HepG2 (cell line): Measurements from ENCODE around the gene GBP1. TPM values are rescaled to one million over a fixed set of nuclear protein-coding genes. Genes with fewer than 3 reads are reported as not detected.

ENCODE experiments used
- AGO1 ChIP-seq: fragments of 200-400 bp; formaldehyde crosslinking; IDR thresholded peaks from 2 replicates; pipeline ENCODE4 v1.6.1; 2017; ENCODE audit warnings: mild to moderate bottlenecking, low read depth, low read length, moderate library complexity; ENCODE audit not compliant: poor library complexity, severe bottlenecking
- DR1 ChIP-seq: sonication (generic); formaldehyde crosslinking; IDR thresholded peaks from 2 replicates; pipeline ENCODE4 v1.8.0; 2021; ENCODE audit warnings: mild to moderate bottlenecking, missing genetic modification reagents, inconsistent platforms
- DZIP1 ChIP-seq: sonication (generic); formaldehyde crosslinking; IDR thresholded peaks from 2 replicates; pipeline ENCODE4 v1.5.0; 2020; ENCODE audit warnings: mild to moderate bottlenecking, missing genetic modification reagents
- E2F2 ChIP-seq: sonication (generic); formaldehyde crosslinking; IDR thresholded peaks from 2 replicates; pipeline ENCODE4 v1.4.0; 2020; ENCODE audit warnings: missing genetic modification reagents, borderline replicate concordance
- ERF ChIP-seq: IDR thresholded peaks from 2 replicates; pipeline ENCODE4 v1.6.1; 2018; ENCODE audit warnings: missing biosample characterization, missing genetic modification reagents
- HNRNPLL ChIP-seq: fragments of 200-400 bp; formaldehyde crosslinking; IDR thresholded peaks from 2 replicates; pipeline ENCODE4 v1.6.1; 2017; ENCODE audit warnings: mild to moderate bottlenecking, low read depth, low read length; ENCODE audit not compliant: poor library complexity, severe bottlenecking
- KLF13 ChIP-seq: sonication (generic); formaldehyde crosslinking; IDR thresholded peaks from 2 replicates; pipeline ENCODE4 v1.4.0; 2020; ENCODE audit warnings: mild to moderate bottlenecking, missing genetic modification reagents
- SMAD1 ChIP-seq: sonication (generic); formaldehyde crosslinking; IDR thresholded peaks from 2 replicates; pipeline ENCODE4 v1.4.0; 2020; ENCODE audit warnings: missing genetic modification reagents, low read depth, mild to moderate bottlenecking, borderline replicate concordance
- SOX6 ChIP-seq, 2 experiments: fragments of 450-650 bp in 1 of 2; sonication (generic) in 1 of 2; formaldehyde crosslinking in 1 of 2; IDR thresholded peaks; 2 replicates each; pipeline versions ENCODE4 v1.4.0 to v1.6.1; 2017 to 2020; ENCODE audit warnings: antibody characterized with exemption in 1 of 2, mild to moderate bottlenecking in 1 of 2, missing genetic modification reagents in 1 of 2
- SRSF4 ChIP-seq: fragments of 200-400 bp; formaldehyde crosslinking; IDR thresholded peaks from one replicate; pipeline ENCODE4 v1.6.1; 2018; ENCODE audit warnings: mild to moderate bottlenecking, low read depth, low read length, moderate library complexity; ENCODE audit not compliant: poor library complexity, severe bottlenecking
- TBP ChIP-seq: sonication (generic); formaldehyde crosslinking; IDR thresholded peaks from 2 replicates; pipeline ENCODE4 v1.5.0; 2020; ENCODE audit warnings: missing genetic modification reagents
- ZBTB44 ChIP-seq: sonication (generic); formaldehyde crosslinking; IDR thresholded peaks from 2 replicates; pipeline ENCODE4 v1.4.0; 2020; ENCODE audit warnings: missing genetic modification reagents
- ZC3H4 ChIP-seq: sonication (generic); formaldehyde crosslinking; IDR thresholded peaks from 2 replicates; pipeline ENCODE4 v1.4.0; 2020; ENCODE audit warnings: missing genetic modification reagents, borderline replicate concordance
- ZNF17 ChIP-seq: sonication (generic); formaldehyde crosslinking; IDR thresholded peaks from 2 replicates; pipeline ENCODE4 v1.5.0; 2020; ENCODE audit warnings: mild to moderate bottlenecking, missing genetic modification reagents
- ZNF33A ChIP-seq: sonication (generic); formaldehyde crosslinking; IDR thresholded peaks from 2 replicates; pipeline ENCODE4 v1.5.1; 2020; ENCODE audit warnings: missing genetic modification reagents, mild to moderate bottlenecking, moderate library complexity, borderline replicate concordance
- ZNF362 ChIP-seq: sonication (generic); formaldehyde crosslinking; IDR thresholded peaks from 2 replicates; pipeline ENCODE4 v1.4.0; 2020; ENCODE audit warnings: missing genetic modification reagents, mild to moderate bottlenecking, borderline replicate concordance
- ZNF7 ChIP-seq: IDR thresholded peaks from 2 replicates; pipeline ENCODE4 v1.6.1; 2016; ENCODE audit warnings: missing biosample characterization, missing genetic modification reagents
- ZNF784 ChIP-seq: sonication (generic); formaldehyde crosslinking; IDR thresholded peaks from 2 replicates; pipeline ENCODE4 v1.5.1; 2020; ENCODE audit warnings: missing genetic modification reagents, mild to moderate bottlenecking, borderline replicate concordance
- ZNF792 ChIP-seq: IDR thresholded peaks from 2 replicates; pipeline ENCODE4 v1.6.1; 2016
- polyA plus RNA-seq, 8 experiments: library from polyadenylated mRNA; depleted of rRNA in 3 of 8; stranded (reverse) in 7 of 8; unstranded in 1 of 8; fragments of >200 nt; fragmentation: Illumina TruSeq in 4 of 8; extraction: Trizol in 4 of 8; gene quantifications; 2 replicates each; pipeline versions ENCODE4 v1.2.1 to v1.2.3, GENCODE V29; 2011 to 2016; ENCODE audit warnings: low read depth in 4 of 8, missing spikeins in 1 of 8, mixed read lengths in 1 of 8; ENCODE audit not compliant: insufficient read depth in 1 of 8
- total RNA-seq, 5 experiments: library from RNA; depleted of rRNA; stranded (reverse); fragments of >200 nt; fragmentation: Illumina TruSeq; extraction: Trizol; gene quantifications; 2 replicates each; pipeline ENCODE4 v1.2.3, GENCODE V29; 2016; ENCODE audit warnings: low read depth in 1 of 5

GBP1 gene
- total and polyA plus RNA-seq, 2 of the 13 experiments (the other 11 are each of a cell fraction or from before 2014, with no cell fraction given): 0.62 to 2.3 TPM

- no peak for TF ChIP-seq ZBTB44 (CRISPR knock-in tag)
- TF ChIP-seq SOX6 (IDR thresholded peaks at IDR 0.05): no peak
- TF ChIP-seq SOX6 (CRISPR knock-in tag; IDR thresholded peaks at IDR 0.05): peak; percentile 92
- no peak for TF ChIP-seq ZNF17 (CRISPR knock-in tag)
- TF ChIP-seq ZNF7 (CRISPR knock-in tag): no peak
- 0 out of 2 replicates have a peak, but pooled peaks have one; percentile 16 for TF ChIP-seq ERF
- TF ChIP-seq SRSF4: no peak
- TF ChIP-seq ZNF33A: no peak
- peak; percentile 43; the same call in 1 of the 2 replicates for TF ChIP-seq ZNF362 (CRISPR knock-in tag)
- TF ChIP-seq KLF13 (CRISPR knock-in tag): no peak
- no peak for TF ChIP-seq ZC3H4 (CRISPR knock-in tag)
- TF ChIP-seq ZNF792 (CRISPR knock-in tag): peak; percentile 42; the same call in 1 of the 2 replicates
- no peak for TF ChIP-seq SMAD1 (CRISPR knock-in tag)
- no peak for TF ChIP-seq DZIP1
- peak; percentile 53; the same call in 1 of the 2 replicates for TF ChIP-seq ZNF784 (CRISPR knock-in tag)
- TF ChIP-seq TBP (CRISPR knock-in tag): no peak
- TF ChIP-seq E2F2 (CRISPR knock-in tag): no peak
- no peak for TF ChIP-seq DR1
- TF ChIP-seq AGO1: no peak
- no peak for TF ChIP-seq HNRNPLL
These were observed 19.9 kb downstream of the GBP1 start (continued) for GRCh38 chr1:89044970-89045721.
